A549 (cell line): ENCODE data around the gene VWCE. TPM values are rescaled to one million over a fixed set of nuclear protein-coding genes. Genes with fewer than 3 reads are reported as not detected.
A peak's percentile ranks its signal among the peaks of the same experiment; 100 is the strongest.

Source experiments
- ATAC-seq, 2 experiments: fragments of 200-7000 bp in 1 of 2; fragments of >200 bp in 1 of 2; cut with Nextera tagmentation in 1 of 2; cut with Tn5 transposase in 1 of 2; 3 replicates each; pipeline versions ENCODE4 v1.8.0 to v1.9.1; 2018 to 2020; ENCODE audit warnings: mild to moderate bottlenecking in 1 of 2, moderate library complexity in 1 of 2
- CTCF ChIA-PET: fragments of 300-600 bp; sonication (Branson Sonifier 250); formaldehyde crosslinking; extraction: SDS; loops from one replicate; lab custom pipeline; 2021; ENCODE audit warnings: antibody characterized with exemption, inconsistent platforms; lab: Yijun Ruan, JAX
- POLR2A ChIA-PET: fragments of 350-600 bp; formaldehyde crosslinking; extraction: SDS; loops from one replicate; lab custom pipeline; 2021; ENCODE audit warnings: antibody characterized with exemption, inconsistent platforms; lab: Yijun Ruan, JAX
- DNase-seq, 2 experiments: peaks; one replicate each; pipeline versions ENCODE4 v3.0.0 to v3.0.0-alpha.2; 2011 to 2016; ENCODE audit warnings: low read depth in 1 of 2, low spot score in 1 of 2
- FAIRE-seq: peaks from 2 replicates; lab custom pipeline; 2011; peaks lifted over from hg19 to GRCh38; lab: Jason Lieb, UNC
- H3K27ac ChIP-seq, 2 experiments: fragments of >200 bp; sonication (Bioruptor Twin); formaldehyde crosslinking; 3 replicates each; pipeline ENCODE4 v1.5.1; 2016 to 2017
- H3K4me1 ChIP-seq: fragments of >200 bp; sonication (Bioruptor Twin); formaldehyde crosslinking; 3 replicates; pipeline ENCODE4 v1.6.1; 2016
- H3K4me2 ChIP-seq: fragments of >200 bp; sonication (Bioruptor Twin); formaldehyde crosslinking; 3 replicates; pipeline ENCODE4 v1.6.1; 2016
- H3K4me3 ChIP-seq: fragments of >200 bp; sonication (Bioruptor Twin); formaldehyde crosslinking; 3 replicates; pipeline ENCODE4 v1.5.1; 2016
- H3K9me3 ChIP-seq: fragments of >200 bp; sonication (Bioruptor Twin); formaldehyde crosslinking; 3 replicates; pipeline ENCODE4 v1.6.1; 2016
- ATOH8 ChIP-seq: fragments of 250-450 bp; sonication (Bioruptor Pico); IDR thresholded peaks from 2 replicates; pipeline ENCODE4 v1.5.0; 2020; ENCODE audit warnings: low read depth, mild to moderate bottlenecking, moderate library complexity
- BCL3 ChIP-seq: fragments of >200 bp; sonication (Bioruptor Twin); formaldehyde crosslinking; IDR thresholded peaks from 3 replicates; pipeline ENCODE4 v1.6.1; 2016
- BHLHE40 ChIP-seq: IDR thresholded peaks from 2 replicates; pipeline ENCODE4 v1.6.1; 2012; ENCODE audit warnings: low read depth, low read length, inconsistent platforms
- CBX8 ChIP-seq: fragments of 200-600 bp; sonication (generic); IDR thresholded peaks from 2 replicates; pipeline ENCODE4 v1.6.1; 2016
- CEBPB ChIP-seq, 2 experiments: fragments of >200 bp in 1 of 2; sonication (Bioruptor Twin) in 1 of 2; formaldehyde crosslinking in 1 of 2; IDR thresholded peaks; 2 replicates each; pipeline ENCODE4 v1.6.1; 2012 to 2016
- CHD2 ChIP-seq: fragments of 150-350 bp; IDR thresholded peaks from 2 replicates; pipeline ENCODE4 v1.6.1; 2014; ENCODE audit warnings: low read length; ENCODE audit not compliant: partially characterized antibody
- CHD4 ChIP-seq: fragments of 200-600 bp; sonication (generic); IDR thresholded peaks from 2 replicates; pipeline ENCODE4 v1.6.1; 2016; ENCODE audit warnings: antibody characterized with exemption, mild to moderate bottlenecking, borderline replicate concordance
- E2F6 ChIP-seq: IDR thresholded peaks from 2 replicates; pipeline ENCODE4 v1.6.1; 2012; ENCODE audit warnings: low read depth, borderline replicate concordance
- EHF ChIP-seq: fragments of 250-450 bp; sonication (Bioruptor Pico); IDR thresholded peaks from 2 replicates; pipeline ENCODE4 v1.5.0; 2020; ENCODE audit warnings: mild to moderate bottlenecking
- ELK1 ChIP-seq: fragments of 150-350 bp; IDR thresholded peaks from 2 replicates; pipeline ENCODE4 v1.6.1; 2014; ENCODE audit warnings: low read depth, mild to moderate bottlenecking, low read length
- EP300 ChIP-seq, 2 experiments: fragments of >200 bp; sonication (Bioruptor Twin); formaldehyde crosslinking; IDR thresholded peaks; 2 replicates in 1 of 2; 3 replicates in 1 of 2; pipeline ENCODE4 v1.6.1; 2016 to 2017
- FOSL2 ChIP-seq, 2 experiments: fragments of 450-650 bp in 1 of 2; fragments of >200 bp in 1 of 2; sonication (Bioruptor Twin) in 1 of 2; formaldehyde crosslinking; IDR thresholded peaks; 2 replicates each; pipeline versions ENCODE4 v1.5.0 to v1.6.1; 2016 to 2020; ENCODE audit warnings: mild to moderate bottlenecking in 1 of 2, moderate library complexity in 1 of 2
- HES2 ChIP-seq: fragments of >200 bp; sonication (Bioruptor Twin); formaldehyde crosslinking; IDR thresholded peaks from 2 replicates; pipeline ENCODE4 v1.6.1; 2016
- HOXA7 ChIP-seq: fragments of 250-450 bp; sonication (Bioruptor Pico); IDR thresholded peaks from 2 replicates; pipeline ENCODE4 v1.5.0; 2020; ENCODE audit warnings: mild to moderate bottlenecking, moderate library complexity
- HOXB13 ChIP-seq: fragments of 250-450 bp; sonication (Bioruptor Pico); IDR thresholded peaks from 2 replicates; pipeline ENCODE4 v1.5.0; 2020; ENCODE audit warnings: low read depth, mild to moderate bottlenecking, moderate library complexity
- HOXB5 ChIP-seq: fragments of 250-450 bp; sonication (Bioruptor Pico); IDR thresholded peaks from 2 replicates; pipeline ENCODE4 v1.5.0; 2020; ENCODE audit warnings: mild to moderate bottlenecking, moderate library complexity
- JUN ChIP-seq, 2 experiments: fragments of >200 bp; sonication (Bioruptor Twin); formaldehyde crosslinking; IDR thresholded peaks; 2 replicates in 1 of 2; 3 replicates in 1 of 2; pipeline ENCODE4 v1.6.1; 2016 to 2017
- KDM1A ChIP-seq: fragments of 200-600 bp; sonication (generic); IDR thresholded peaks from 2 replicates; pipeline ENCODE4 v1.6.1; 2016; ENCODE audit warnings: low read depth, mild to moderate bottlenecking
- MAFK ChIP-seq: fragments of 450-650 bp; IDR thresholded peaks from 2 replicates; pipeline ENCODE4 v1.6.1; 2014; ENCODE audit not compliant: partially characterized antibody
- MAZ ChIP-seq: fragments of 150-350 bp; IDR thresholded peaks from 2 replicates; pipeline ENCODE4 v1.6.1; 2014; ENCODE audit warnings: antibody characterized with exemption, low read depth, low read length, borderline replicate concordance
- MYC ChIP-seq: IDR thresholded peaks from 2 replicates; pipeline ENCODE4 v1.6.1; 2012; ENCODE audit warnings: mild to moderate bottlenecking, inconsistent platforms, low read length, improper control_type of control experiment, borderline replicate concordance
- NPAS2 ChIP-seq: fragments of 250-450 bp; sonication (Bioruptor Pico); IDR thresholded peaks from 2 replicates; pipeline ENCODE4 v1.8.0; 2022; ENCODE audit warnings: mild to moderate bottlenecking, moderate library complexity, borderline replicate concordance
- NR3C1 ChIP-seq: fragments of >200 bp; sonication (Bioruptor Twin); formaldehyde crosslinking; IDR thresholded peaks from 3 replicates; pipeline ENCODE4 v1.6.1; 2017
- PBX3 ChIP-seq: IDR thresholded peaks from 2 replicates; pipeline ENCODE4 v1.6.1; 2012
- POLR2AphosphoS2 ChIP-seq: conservative IDR thresholded peaks from 2 replicates; pipeline ENCODE4 v1.6.1; 2012; ENCODE audit warnings: low read length, improper control_type of control experiment, inconsistent platforms
- RFX5 ChIP-seq: fragments of 450-650 bp; IDR thresholded peaks from 2 replicates; pipeline ENCODE4 v1.7.1; 2014; ENCODE audit warnings: antibody characterized with exemption, mild to moderate bottlenecking, moderate library complexity
- RNF2 ChIP-seq: fragments of 200-600 bp; sonication (generic); IDR thresholded peaks from 2 replicates; pipeline ENCODE4 v1.6.1; 2016; ENCODE audit warnings: low read depth, mild to moderate bottlenecking, antibody characterized with exemption, moderate library complexity, borderline replicate concordance
- SMC3 ChIP-seq: fragments of >200 bp; sonication (Bioruptor Twin); formaldehyde crosslinking; IDR thresholded peaks from 3 replicates; pipeline ENCODE4 v1.6.1; 2018; ENCODE audit warnings: inconsistent platforms
- TFCP2L1 ChIP-seq: fragments of 250-450 bp; sonication (Bioruptor Pico); IDR thresholded peaks from 2 replicates; pipeline ENCODE4 v1.5.0; 2021; ENCODE audit warnings: mild to moderate bottlenecking
- USF2 ChIP-seq: fragments of 450-650 bp; IDR thresholded peaks from 2 replicates; pipeline ENCODE4 v1.6.1; 2014; ENCODE audit warnings: antibody characterized with exemption
- ZC3H11A ChIP-seq: fragments of 450-650 bp; IDR thresholded peaks from 2 replicates; pipeline ENCODE4 v1.6.1; 2014; ENCODE audit warnings: antibody characterized with exemption, mild to moderate bottlenecking
- ZNF302 ChIP-seq: fragments of 250-450 bp; sonication (Bioruptor Pico); IDR thresholded peaks from 2 replicates; pipeline ENCODE4 v1.9.0; 2021; ENCODE audit warnings: inconsistent platforms, mild to moderate bottlenecking, moderate library complexity
- ZSCAN20 ChIP-seq: fragments of 250-450 bp; sonication (Bioruptor Pico); IDR thresholded peaks from 2 replicates; pipeline ENCODE4 v1.8.0; 2022; ENCODE audit warnings: mild to moderate bottlenecking, moderate library complexity
- WGBS: methylation state at CpG from one replicate; pipeline ENCODE4 v1.1.6; 2017; ENCODE audit errors: missing lambda C conversion rate; 5-methylcytosine and 5-hydroxymethylcytosine counted together
- polyA plus RNA-seq, 4 experiments: library from polyadenylated mRNA; depleted of rRNA in 3 of 4; stranded (reverse); fragments of >200 nt; fragmentation: RNase III in 1 of 4; extraction: RNeasy Plus Mini Kit Qiagen cat#74134 plus additional on column Dnase treatment in 1 of 4; gene quantifications; 2 replicates in 3 of 4; 3 replicates in 1 of 4; pipeline ENCODE4 v1.2.3, GENCODE V29; 2011 to 2017

The VWCE gene
- polyA plus RNA-seq, 2 of the 4 experiments (the other 2 are of a cell fraction): 0.45 to 0.65 TPM

- peak within 1 kb of the TSS; percentile 96 for H3K4me3 ChIP-seq
- FAIRE-seq (no peak), DNase-seq (peak; percentile 91 to 94), ATAC-seq (peak; percentile 91 to 96)
- ChIA-PET POLR2A (interaction anchor here (1.1 to 7.9 kb wide), 6 partner anchors 10 to 60 kb away, joined by 3 to 67 read pairs (median 6); partner anchors contain the start of genes CYB561A3, TMEM138 and TMEM216), CTCF (interaction anchor here (1.0 to 10.9 kb wide), 9 partner anchors 11 to 144 kb away, joined by 3 to 552 read pairs (median 5); partner anchors contain the start of genes CYB561A3 and TMEM138)
- H3K27ac ChIP-seq: peak within 1 kb of the TSS; percentile 93 to 96
- H3K9me3 ChIP-seq: no peaks in the 10 kb centered on the region
- H3K4me2 ChIP-seq: peak within 1 kb of the TSS; percentile 80
- H3K4me1 ChIP-seq: peaks cover 35% of the 10 kb centered on the region
- 2% methylated on average over 31 of the region's 81 CpGs for WGBS
- TF ChIP-seq RNF2: no peak
- no peak for TF ChIP-seq CHD2
- TF ChIP-seq MYC: peak; percentile 87; the same call in 1 of the 2 replicates
- TF ChIP-seq ZSCAN20 (CRISPR knock-in tag): no peak
- no peak for TF ChIP-seq BHLHE40
- TF ChIP-seq SMC3: no peak
- TF ChIP-seq TFCP2L1 (CRISPR knock-in tag): no peak
- TF ChIP-seq ATOH8 (CRISPR knock-in tag): no peak
- no peak for TF ChIP-seq HOXB5 (CRISPR knock-in tag)
- TF ChIP-seq JUN (IDR thresholded peaks at IDR 0.05): peak; percentile 92 to 98
- peak; percentile 91 for TF ChIP-seq BCL3
- no peak for TF ChIP-seq POLR2AphosphoS2
- no peak for TF ChIP-seq EP300 (IDR thresholded peaks at IDR 0.05)
- TF ChIP-seq HOXA7 (CRISPR knock-in tag): no peak
- TF ChIP-seq CBX8: no peak
- TF ChIP-seq EHF (CRISPR knock-in tag): no peak
- no peak for TF ChIP-seq KDM1A
- no peak for TF ChIP-seq NR3C1
- TF ChIP-seq USF2: peak; percentile 55
- TF ChIP-seq ELK1: no peak
- no peak for TF ChIP-seq FOSL2 (IDR thresholded peaks at IDR 0.05)
- TF ChIP-seq FOSL2 (CRISPR knock-in tag; IDR thresholded peaks at IDR 0.05): no peak
- no peak for TF ChIP-seq MAFK
- no peak for TF ChIP-seq HOXB13 (CRISPR knock-in tag)
- no peak for TF ChIP-seq CHD4
- no peak for TF ChIP-seq MAZ
- no peak for TF ChIP-seq HES2
- no peak for TF ChIP-seq ZC3H11A
- no peak for TF ChIP-seq CEBPB (IDR thresholded peaks at IDR 0.05)
- TF ChIP-seq RFX5: 0 out of 2 replicates have a peak, but pooled peaks have one; percentile 24
- TF ChIP-seq E2F6: 0 out of 2 replicates have a peak, but pooled peaks have one; percentile 19
- no peak for TF ChIP-seq NPAS2
- TF ChIP-seq PBX3: no peak; the same call in 1 of the 2 replicates
- TF ChIP-seq ZNF302 (CRISPR knock-in tag): no peak
Observed at GRCh38 chr11:61332797-61333549, 37.9 kb upstream of the VWCE start, which contains the start of the genes DDB1 and TKFC. TSS of gene DDB1 (minus strand) at chr11:61333105. CDS start at chr11:61332968, 137 bp downstream. TSS of gene TKFC (plus strand) at chr11:61333228. CDS start at chr11:61334729, 1,501 bp downstream.
